GM13977 (cell line): ENCODE results near the gene UBE4B.

Experiments used
- DNase-seq: peaks from one replicate; pipeline ENCODE4 v3.0.0; 2012; ENCODE audit warnings: low spot score
- CTCF ChIP-seq: IDR thresholded peaks from 2 replicates; pipeline ENCODE4 v1.5.1; 2012; ENCODE audit warnings: mild to moderate bottlenecking, control low read depth; ENCODE audit not compliant: insufficient read depth; ENCODE audit errors: extremely low read depth, missing control alignments
- in situ Hi-C: fragments of 300-500 bp; cut with MboI; formaldehyde crosslinking; loops from one replicate; pipeline ENCODE4 v1.12.0; 2022; ENCODE audit warnings: low sequenced_read_pairs, low pct_unique_long_range_greater_than_20kb, mixed read lengths, inconsistent platforms; ENCODE audit not compliant: unreplicated experiment

The UBE4B gene

GRCh38 chr1:10146391-10146790, 113.6 kb downstream of the UBE4B start:
- no peak for DNase-seq
- in situ Hi-C loops = no loop called here
- no peak for TF ChIP-seq CTCF

GRCh38 chr1:10149231-10149630, 116.5 kb downstream of the UBE4B start:
- TF ChIP-seq CTCF = no peak
- in situ Hi-C loops = no loop called here
- no peak for DNase-seq

GRCh38 chr1:10152709-10153284, 120.0 kb downstream of the UBE4B start:
- peak; percentile 47 for DNase-seq
- in situ Hi-C loops = no loop called here
- TF ChIP-seq CTCF = peak; percentile 72

GRCh38 chr1:10155087-10155712, 122.4 kb downstream of the UBE4B start:
- no peak for DNase-seq
- TF ChIP-seq CTCF = no peak
- in situ Hi-C loops = no loop called here

GRCh38 chr1:10160173-10160572, 127.4 kb downstream of the UBE4B start:
- DNase-seq = no peak
- TF ChIP-seq CTCF = no peak
- in situ Hi-C loops = no loop called here

GRCh38 chr1:10160907-10161490, 128.2 kb downstream of the UBE4B start:
- in situ Hi-C loops = no loop called here
- no peak for TF ChIP-seq CTCF
- DNase-seq = no peak
